ENCODE data around the gene OR10A5. TPM values are rescaled to one million over a fixed set of nuclear protein-coding genes. Genes with fewer than 3 reads are reported as not detected.
A peak's percentile ranks its signal among the peaks of the same experiment; 100 is the strongest.

OR10A5 gene
- total RNA-seq, 2 donors from 2014 or later = not detected

DNA sequence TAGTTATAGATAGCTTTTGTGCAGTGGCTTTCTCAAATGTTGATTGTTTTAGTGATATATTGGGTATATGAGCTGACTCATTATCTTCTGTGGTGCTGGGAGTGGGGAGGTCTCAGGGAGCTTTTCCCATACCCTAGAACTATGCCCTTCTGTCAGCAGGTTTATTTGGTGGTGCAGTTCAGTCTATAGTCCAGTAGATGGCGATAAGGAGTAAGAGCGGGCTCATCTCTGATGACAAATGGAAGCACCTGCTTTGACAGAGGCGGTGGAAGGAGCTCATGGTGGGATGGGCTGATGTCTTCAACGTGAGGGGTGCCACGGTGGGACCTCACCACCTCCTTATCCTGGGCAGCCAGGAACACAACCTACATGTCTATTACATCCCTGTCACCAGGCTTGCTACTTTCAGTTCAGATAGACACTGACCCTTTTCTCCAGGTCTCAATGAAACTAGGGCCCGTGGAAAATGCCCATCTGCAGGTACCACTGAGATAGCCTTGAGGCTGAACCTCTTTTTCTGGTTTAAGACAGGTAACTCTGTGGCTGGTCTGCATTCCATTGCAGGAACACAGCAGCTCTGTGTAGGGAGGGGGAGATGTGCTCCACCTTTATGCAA lies 33.0 kb upstream of the OR10A5 start:
- H3K9me3 ChIP-seq (ENCODE audit: control insufficient read depth, low read length) = no peaks in the 10 kb centered on the region
- H3K27ac ChIP-seq (ENCODE audit: low read depth, low read length) = no peak overlapping the region
- peak; percentile 74 for DNase-seq
- Mint-ChIP-seq H3K27me3 (ENCODE audit: insufficient read depth) (peaks cover 2% of the 10 kb centered on the region), H3K9me3 (no peaks in the 10 kb centered on the region), H3K4me1 (no peaks in the 10 kb centered on the region), H3K36me3 (ENCODE audit: low read depth) (no peaks in the 10 kb centered on the region), H3K27ac (no peak overlapping the region), H3K4me3 (no peak overlapping the region)
- no peaks in the 10 kb centered on the region for H3K27me3 ChIP-seq (ENCODE audit: control insufficient read depth, insufficient read depth, low read length, poor library complexity, severe bottlenecking)
- no peak overlapping the region for H3K9ac ChIP-seq (ENCODE audit: extremely low read depth, low read length, poor library complexity, severe bottlenecking)
- H3K4me3 ChIP-seq (ENCODE audit: low read length) = no peak overlapping the region
- TF ChIP-seq, protein P1, sequence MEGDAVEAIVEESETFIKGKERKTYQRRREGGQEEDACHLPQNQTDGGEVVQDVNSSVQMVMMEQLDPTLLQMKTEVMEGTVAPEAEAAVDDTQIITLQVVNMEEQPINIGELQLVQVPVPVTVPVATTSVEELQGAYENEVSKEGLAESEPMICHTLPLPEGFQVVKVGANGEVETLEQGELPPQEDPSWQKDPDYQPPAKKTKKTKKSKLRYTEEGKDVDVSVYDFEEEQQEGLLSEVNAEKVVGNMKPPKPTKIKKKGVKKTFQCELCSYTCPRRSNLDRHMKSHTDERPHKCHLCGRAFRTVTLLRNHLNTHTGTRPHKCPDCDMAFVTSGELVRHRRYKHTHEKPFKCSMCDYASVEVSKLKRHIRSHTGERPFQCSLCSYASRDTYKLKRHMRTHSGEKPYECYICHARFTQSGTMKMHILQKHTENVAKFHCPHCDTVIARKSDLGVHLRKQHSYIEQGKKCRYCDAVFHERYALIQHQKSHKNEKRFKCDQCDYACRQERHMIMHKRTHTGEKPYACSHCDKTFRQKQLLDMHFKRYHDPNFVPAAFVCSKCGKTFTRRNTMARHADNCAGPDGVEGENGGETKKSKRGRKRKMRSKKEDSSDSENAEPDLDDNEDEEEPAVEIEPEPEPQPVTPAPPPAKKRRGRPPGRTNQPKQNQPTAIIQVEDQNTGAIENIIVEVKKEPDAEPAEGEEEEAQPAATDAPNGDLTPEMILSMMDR (conservative IDR thresholded peaks at IDR 0.05) = peak; percentile 91
- no peaks in the 10 kb centered on the region for H3K36me3 ChIP-seq (ENCODE audit: control insufficient read depth, insufficient read depth, low read length)
- WGBS, 2 experiments (ENCODE audit: insufficient coverage in 1 of 2, insufficient read length in 1 of 2) = 5 to 28% methylated on average over 4 to 6 of the region's 6 CpGs
- no peaks in the 10 kb centered on the region for H3K4me1 ChIP-seq (ENCODE audit: control insufficient read depth, insufficient read depth, low read length)

DNA sequence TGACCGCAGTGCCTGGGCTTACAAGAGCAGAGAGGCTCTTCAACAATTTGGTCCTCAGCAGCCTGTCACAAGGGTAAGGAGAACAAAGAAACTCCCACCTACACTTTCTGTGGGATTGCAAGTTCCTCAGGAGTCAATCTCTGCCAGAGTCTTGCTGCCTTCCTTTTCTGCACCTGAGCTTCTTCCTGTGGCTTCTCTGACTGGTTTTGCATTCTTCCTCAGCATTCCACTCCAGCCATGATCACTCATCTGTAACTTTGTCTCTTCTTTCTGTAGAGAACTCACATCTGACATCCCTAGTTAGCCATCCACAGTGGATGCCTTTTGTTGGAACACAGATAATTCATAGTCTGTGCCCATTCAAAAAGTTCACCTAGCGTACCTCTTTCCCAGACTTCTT lies 31.8 kb upstream of the OR10A5 start:
- no peaks in the 10 kb centered on the region for H3K9me3 Mint-ChIP-seq

DNA sequence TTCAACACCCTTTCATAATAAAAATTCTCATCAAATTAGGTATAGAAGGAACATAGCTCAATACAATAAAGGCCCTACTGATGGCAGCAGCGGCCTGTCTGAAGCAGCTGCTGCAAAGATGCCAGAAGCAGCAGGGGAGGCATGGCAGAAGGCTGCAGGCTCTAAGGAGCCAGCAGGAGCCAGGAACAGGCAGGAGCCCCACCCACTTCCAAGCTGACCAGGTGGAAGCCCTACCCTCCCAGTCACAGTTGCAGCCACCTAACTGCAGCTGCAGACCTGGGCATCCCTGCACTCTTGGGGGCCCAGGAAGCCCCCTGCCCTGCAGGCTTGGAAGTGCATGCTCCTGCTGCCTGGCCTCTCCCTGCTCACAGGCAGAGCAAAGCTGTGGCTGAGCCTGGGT lies 27.8 kb upstream of the OR10A5 start:
- H3K9me3 ChIP-seq (ENCODE audit: control insufficient read depth, low read length) = peaks cover 11% of the 10 kb centered on the region
- H3K27ac ChIP-seq (ENCODE audit: low read depth, low read length) = no peak overlapping the region
- H3K27me3 ChIP-seq (ENCODE audit: control insufficient read depth, insufficient read depth, low read length, poor library complexity, severe bottlenecking) = no peaks in the 10 kb centered on the region
- no peak overlapping the region for H3K4me3 Mint-ChIP-seq
- H3K36me3 Mint-ChIP-seq (ENCODE audit: low read depth) = no peaks in the 10 kb centered on the region
- H3K27me3 Mint-ChIP-seq (ENCODE audit: insufficient read depth) = peaks cover 2% of the 10 kb centered on the region
- WGBS, 2 experiments (ENCODE audit: insufficient coverage in 1 of 2, insufficient read length in 1 of 2) = 14 to 38% methylated on average over 1 of the region's 1 CpG
- peak; percentile 89 for DNase-seq
- H3K4me3 ChIP-seq (ENCODE audit: low read length) = no peak overlapping the region
- no peak overlapping the region for H3K9ac ChIP-seq (ENCODE audit: extremely low read depth, low read length, poor library complexity, severe bottlenecking)
- no peaks in the 10 kb centered on the region for H3K36me3 ChIP-seq (ENCODE audit: control insufficient read depth, insufficient read depth, low read length)
- H3K27ac Mint-ChIP-seq = no peak overlapping the region
- no peaks in the 10 kb centered on the region for H3K9me3 Mint-ChIP-seq
- no peaks in the 10 kb centered on the region for H3K4me1 Mint-ChIP-seq
- TF ChIP-seq, protein P1 (conservative IDR thresholded peaks at IDR 0.05) = peak; percentile 60
- H3K4me1 ChIP-seq (ENCODE audit: control insufficient read depth, insufficient read depth, low read length) = no peaks in the 10 kb centered on the region

More for the DNA sequence above, 31.8 kb upstream of the OR10A5 start:
- WGBS, 2 experiments (ENCODE audit: insufficient coverage in 1 of 2, insufficient read length in 1 of 2) = 76 to 80% methylated on average over 1 to 2 of the region's 2 CpGs
- Histone ChIP-seq H3K27me3 (ENCODE audit: control insufficient read depth, insufficient read depth, low read length, poor library complexity, severe bottlenecking) (no peaks in the 10 kb centered on the region), H3K9me3 (ENCODE audit: control insufficient read depth, low read length) (no peaks in the 10 kb centered on the region), H3K4me1 (ENCODE audit: control insufficient read depth, insufficient read depth, low read length) (no peaks in the 10 kb centered on the region), H3K36me3 (ENCODE audit: control insufficient read depth, insufficient read depth, low read length) (no peaks in the 10 kb centered on the region), H3K4me3 (ENCODE audit: low read length) (no peak overlapping the region), H3K27ac (ENCODE audit: low read depth, low read length) (no peak overlapping the region), H3K9ac (ENCODE audit: extremely low read depth, low read length, poor library complexity, severe bottlenecking) (no peak overlapping the region)
- DNase-seq = no peak
- H3K36me3 Mint-ChIP-seq (ENCODE audit: low read depth) = no peaks in the 10 kb centered on the region
- peaks cover 2% of the 10 kb centered on the region for H3K27me3 Mint-ChIP-seq (ENCODE audit: insufficient read depth)
- H3K27ac Mint-ChIP-seq = no peak overlapping the region
- H3K4me1 Mint-ChIP-seq = no peaks in the 10 kb centered on the region
- TF ChIP-seq, protein P1 (conservative IDR thresholded peaks at IDR 0.05) = no peak
- no peak overlapping the region for H3K4me3 Mint-ChIP-seq

All from endodermal cell (in vitro differentiated cells).